MM.1S (cell line): ENCODE data around the gene SLC28A3.

ENCODE experiments used
- DNase-seq: peaks from one replicate; pipeline ENCODE4 v3.0.0-alpha.2; 2015
- H2AFZ ChIP-seq: fragments of 300-600 bp; sonication (generic); 2 replicates; pipeline ENCODE4 v1.6.0; 2016; ENCODE audit warnings: antibody characterized with exemption, low read length
- H3F3A ChIP-seq: fragments of 300-600 bp; sonication (generic); 2 replicates; pipeline ENCODE4 v1.6.1; 2016; ENCODE audit warnings: mild to moderate bottlenecking, antibody characterized with exemption, low read length, moderate library complexity, mixed read lengths; ENCODE audit not compliant: insufficient read depth
- H3K27ac ChIP-seq: fragments of 300-600 bp; sonication (generic); 2 replicates; pipeline ENCODE4 v1.5.1; 2016; ENCODE audit warnings: mild to moderate bottlenecking, low read length
- H3K27me3 ChIP-seq: fragments of 300-600 bp; sonication (generic); replicated peaks from 2 replicates; pipeline ENCODE4 v1.6.0; 2016; ENCODE audit warnings: low read length; ENCODE audit not compliant: insufficient read depth
- H3K36me3 ChIP-seq: fragments of 300-600 bp; sonication (generic); replicated peaks from 2 replicates; pipeline ENCODE4 v1.6.1; 2016; ENCODE audit warnings: mild to moderate bottlenecking, low read length, mixed read lengths; ENCODE audit not compliant: insufficient read depth
- H3K4me1 ChIP-seq: fragments of 300-600 bp; sonication (generic); 2 replicates; pipeline ENCODE4 v1.6.1; 2016; ENCODE audit warnings: low read length, mixed read lengths
- H3K4me2 ChIP-seq: fragments of 300-600 bp; sonication (generic); 2 replicates; pipeline ENCODE4 v1.6.0; 2016; ENCODE audit warnings: low read depth, low read length
- H3K4me3 ChIP-seq: fragments of 300-600 bp; sonication (generic); 2 replicates; pipeline ENCODE4 v1.5.1; 2016; ENCODE audit warnings: low read length, mixed read lengths
- H3K79me2 ChIP-seq: fragments of 300-600 bp; sonication (generic); 2 replicates; pipeline ENCODE4 v1.6.1; 2016; ENCODE audit warnings: mixed run types, low read length, mixed read lengths
- H3K9ac ChIP-seq: fragments of 300-600 bp; sonication (generic); 2 replicates; pipeline ENCODE4 v1.6.1; 2016; ENCODE audit warnings: low read length, mixed read lengths
- H3K9me2 ChIP-seq: fragments of 300-600 bp; sonication (generic); replicated peaks from 2 replicates; pipeline ENCODE4 v1.6.1; 2016; ENCODE audit warnings: mild to moderate bottlenecking, low read length, mixed read lengths; ENCODE audit not compliant: insufficient read depth
- H3K9me3 ChIP-seq: fragments of 300-600 bp; sonication (generic); replicated peaks from 2 replicates; pipeline ENCODE4 v1.6.1; 2016; ENCODE audit warnings: mild to moderate bottlenecking, low read length, mixed read lengths; ENCODE audit not compliant: insufficient read depth
- H4K20me1 ChIP-seq: fragments of 300-600 bp; sonication (generic); 2 replicates; pipeline ENCODE4 v1.6.1; 2016; ENCODE audit warnings: mild to moderate bottlenecking, low read length, moderate library complexity, mixed read lengths; ENCODE audit not compliant: insufficient read depth
- CTCF ChIP-seq: fragments of 300-600 bp; sonication (generic); IDR thresholded peaks from 2 replicates; pipeline ENCODE4 v1.5.1; 2016; ENCODE audit warnings: antibody characterized with exemption, low read length, mixed read lengths
- EZH2 ChIP-seq: fragments of 300-600 bp; sonication (generic); optimal IDR thresholded peaks from 2 replicates; pipeline ENCODE3; 2017; ENCODE audit warnings: low read depth, mild to moderate bottlenecking, antibody characterized with exemption, low read length, mixed read lengths
- EZH2phosphoT487 ChIP-seq: fragments of 300-600 bp; sonication (generic); IDR thresholded peaks from 2 replicates; pipeline ENCODE4 v1.6.1; 2018; ENCODE audit warnings: antibody characterized with exemption, low read length

The SLC28A3 gene

GRCh38 chr9:84319632-84320031 lies 20.9 kb downstream of the SLC28A3 start:
- TF ChIP-seq CTCF, result no peak
- TF ChIP-seq EZH2, result no peak
- TF ChIP-seq EZH2phosphoT487, result no peak
- no peak for DNase-seq
- H4K20me1 ChIP-seq, result no peaks in the 10 kb centered on the region
- no peaks in the 10 kb centered on the region for H3K27me3 ChIP-seq
- no peaks in the 10 kb centered on the region for H3F3A ChIP-seq
- H3K4me1 ChIP-seq, result no peaks in the 10 kb centered on the region
- H3K9me3 ChIP-seq, result no peaks in the 10 kb centered on the region
- H3K9ac ChIP-seq, result no peak overlapping the region
- H3K36me3 ChIP-seq, result no peaks in the 10 kb centered on the region
- H3K27ac ChIP-seq, result no peak overlapping the region
- no peaks in the 10 kb centered on the region for H3K9me2 ChIP-seq
- no peak overlapping the region for H3K4me3 ChIP-seq
- H3K79me2 ChIP-seq, result no peaks in the 10 kb centered on the region
- H2AFZ ChIP-seq, result no peak overlapping the region
- no peak overlapping the region for H3K4me2 ChIP-seq

- no peaks in the 10 kb centered on the region for H3K79me2 ChIP-seq
- H4K20me1 ChIP-seq, result no peaks in the 10 kb centered on the region
- H3K36me3 ChIP-seq, result no peaks in the 10 kb centered on the region
- no peaks in the 10 kb centered on the region for H3K9me2 ChIP-seq
- TF ChIP-seq EZH2 (no peak), CTCF (no peak)
- H3K9me3 ChIP-seq, result no peaks in the 10 kb centered on the region
- no peak overlapping the region for H3K27ac ChIP-seq
- no peak overlapping the region for H3K9ac ChIP-seq
- no peaks in the 10 kb centered on the region for H3F3A ChIP-seq
- no peak for DNase-seq
- H3K4me3 ChIP-seq, result no peak overlapping the region
- H3K27me3 ChIP-seq, result no peaks in the 10 kb centered on the region
- H2AFZ ChIP-seq, result no peak overlapping the region
- no peak overlapping the region for H3K4me2 ChIP-seq
- H3K4me1 ChIP-seq, result no peaks in the 10 kb centered on the region
Observed at GRCh38 chr9:84318981-84319380, 21.6 kb downstream of the SLC28A3 start.

GRCh38 chr9:84317563-84317962 lies 23.0 kb downstream of the SLC28A3 start:
- TF ChIP-seq CTCF (peak; percentile 12; the same call in 1 of the 2 replicates), EZH2 (no peak), EZH2phosphoT487 (no peak)
- Histone ChIP-seq H2AFZ (no peak overlapping the region), H3F3A (no peaks in the 10 kb centered on the region), H3K36me3 (no peaks in the 10 kb centered on the region), H3K79me2 (no peaks in the 10 kb centered on the region), H3K4me2 (no peak overlapping the region), H3K4me3 (no peak overlapping the region), H4K20me1 (no peaks in the 10 kb centered on the region), H3K27me3 (no peaks in the 10 kb centered on the region), H3K4me1 (no peaks in the 10 kb centered on the region), H3K9me3 (no peaks in the 10 kb centered on the region), H3K9ac (no peak overlapping the region), H3K9me2 (no peaks in the 10 kb centered on the region), H3K27ac (no peak overlapping the region)
- DNase-seq, result no peak
